Measurements from ENCODE around the gene MPPED1.

Gene MPPED1

GRCh38 chr22:43550024-43550620 is 138.3 kb downstream of the MPPED1 start:
- no peak for TF ChIP-seq CTCF (IDR thresholded peaks at IDR 0.05; ENCODE audit: low read depth, low read length, missing control alignments)
- no peaks in the 10 kb centered on the region for H3K36me3 ChIP-seq (replicated peaks)
- H3K27me3 ChIP-seq (replicated peaks), result no peaks in the 10 kb centered on the region
- H3K27ac ChIP-seq, result no peak overlapping the region
- in situ Hi-C loops (cut with HindIII; ENCODE audit: low pct_ligation_motif_present, low sequenced_read_pairs), result no loop called here
- H3K4me3 ChIP-seq (ENCODE audit: low read depth, low read length), result no peak overlapping the region
- no peak for DNase-seq

- in situ Hi-C loops (cut with HindIII; ENCODE audit: low pct_ligation_motif_present, low sequenced_read_pairs), result no loop called here
- no peak overlapping the region for H3K4me3 ChIP-seq (ENCODE audit: low read depth, low read length)
- no peaks in the 10 kb centered on the region for H3K36me3 ChIP-seq (replicated peaks)
- no peaks in the 10 kb centered on the region for H3K27me3 ChIP-seq (replicated peaks)
- no peak for TF ChIP-seq CTCF (IDR thresholded peaks at IDR 0.05; ENCODE audit: low read depth, low read length, missing control alignments)
- H3K27ac ChIP-seq, result no peak overlapping the region
- DNase-seq, result no peak
These were observed 138.9 kb downstream of the MPPED1 start for GRCh38 chr22:43550672-43551071.

DNA sequence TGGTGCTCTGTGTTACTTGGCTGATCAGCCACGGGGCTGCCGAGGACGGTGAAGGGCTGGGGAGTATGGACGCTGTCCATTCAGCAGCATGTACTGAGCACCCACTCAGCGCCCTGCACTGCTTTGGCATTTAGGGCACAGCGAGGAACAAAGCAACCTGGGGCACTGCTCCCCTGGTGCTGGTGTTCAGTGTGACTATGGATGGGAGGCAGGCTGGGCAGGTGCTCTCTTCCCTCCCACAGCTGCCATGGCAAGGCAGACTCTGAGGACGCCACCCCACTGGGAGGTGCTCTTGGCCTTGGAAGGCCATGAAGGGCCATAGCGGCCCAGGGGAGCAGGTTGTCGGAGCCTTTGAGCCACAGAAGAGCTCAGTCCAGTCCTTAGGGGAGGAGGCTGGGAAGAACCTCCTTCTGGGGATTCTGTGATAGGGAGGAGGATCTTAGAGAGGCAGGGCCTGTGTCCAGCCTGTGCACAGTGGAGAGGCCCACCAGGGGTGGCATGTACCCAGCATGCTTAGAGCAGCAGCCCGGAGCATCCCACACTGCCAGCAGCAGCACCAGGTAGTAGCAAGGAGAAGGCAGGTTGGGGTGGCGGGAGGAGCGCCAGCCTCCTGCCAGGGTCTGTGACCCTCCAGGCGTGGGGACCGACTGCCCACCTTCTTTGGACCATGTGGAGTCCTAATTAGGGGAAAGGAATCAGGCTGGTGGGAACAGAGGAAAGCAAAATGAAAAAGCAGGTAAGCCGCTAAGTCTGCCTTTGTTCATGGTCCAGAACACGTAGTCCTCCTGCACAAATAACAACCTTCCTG is 141.8 kb downstream of the MPPED1 start:
- Histone ChIP-seq H3K36me3 (replicated peaks) (no peaks in the 10 kb centered on the region), H3K27ac (no peak overlapping the region), H3K4me3 (ENCODE audit: low read depth, low read length) (no peak overlapping the region), H3K27me3 (replicated peaks) (no peaks in the 10 kb centered on the region)
- in situ Hi-C loops (cut with HindIII; ENCODE audit: low pct_ligation_motif_present, low sequenced_read_pairs), result no loop called here
- no peak for DNase-seq
- no peak for TF ChIP-seq CTCF (IDR thresholded peaks at IDR 0.05; ENCODE audit: low read depth, low read length, missing control alignments)

DNA sequence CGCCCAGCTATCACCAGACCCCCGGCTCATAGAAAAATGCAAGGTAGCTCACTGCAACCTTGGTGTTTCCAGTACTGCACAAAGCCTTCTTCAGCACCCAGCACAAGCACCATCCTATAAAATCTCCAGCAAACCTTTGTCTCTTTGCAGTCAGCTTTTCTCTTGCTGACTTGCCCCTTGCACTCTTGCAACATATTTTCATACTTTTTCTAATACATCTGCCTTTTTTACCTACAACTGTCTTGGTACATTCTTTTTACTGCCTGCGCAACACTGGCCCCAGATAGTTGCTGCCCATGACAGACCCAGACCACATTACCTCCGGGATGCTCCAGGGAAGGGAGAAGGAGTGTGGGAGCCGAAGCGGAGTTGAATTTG is 142.4 kb downstream of the MPPED1 start:
- H3K27me3 ChIP-seq (replicated peaks), result no peaks in the 10 kb centered on the region
- no peak overlapping the region for H3K4me3 ChIP-seq (ENCODE audit: low read depth, low read length)
- H3K27ac ChIP-seq, result no peak overlapping the region
- in situ Hi-C loops (cut with HindIII; ENCODE audit: low pct_ligation_motif_present, low sequenced_read_pairs), result no loop called here
- DNase-seq, result no peak
- TF ChIP-seq CTCF (IDR thresholded peaks at IDR 0.05; ENCODE audit: low read depth, low read length, missing control alignments), result no peak
- H3K36me3 ChIP-seq (replicated peaks), result no peaks in the 10 kb centered on the region

DNA sequence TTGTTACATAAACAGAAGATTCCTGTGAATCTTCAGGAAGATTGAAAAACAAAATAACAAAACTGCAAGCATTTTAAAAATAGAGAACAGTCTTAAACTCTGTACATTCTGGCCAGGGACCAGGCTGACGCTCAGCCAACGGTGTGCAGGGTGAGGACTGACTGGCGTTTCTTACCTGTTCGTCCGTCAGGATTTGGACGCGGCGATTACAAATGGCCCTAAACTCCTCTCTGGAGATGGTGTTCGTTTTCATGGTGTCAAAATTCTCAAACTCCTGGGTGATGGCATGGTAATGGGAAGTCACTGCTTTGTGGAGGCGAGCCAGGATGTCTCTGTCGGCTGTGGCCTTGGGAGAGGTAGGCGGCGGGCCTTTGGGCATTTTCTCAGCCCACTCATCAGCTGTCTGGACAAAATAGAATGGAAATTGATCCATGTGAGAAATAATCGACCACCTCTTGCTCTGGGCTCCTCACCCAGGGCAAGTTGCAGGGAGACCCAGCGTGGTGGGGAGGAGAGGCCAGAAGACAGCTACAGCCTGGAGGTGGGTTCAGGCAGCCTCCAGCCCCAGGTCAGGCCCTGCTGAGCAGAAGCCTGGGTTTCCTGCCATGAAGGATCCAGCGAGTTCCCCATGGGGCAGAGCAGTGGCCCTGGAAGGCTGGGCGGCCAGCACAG is 143.0 kb downstream of the MPPED1 start:
- in situ Hi-C loops (cut with HindIII; ENCODE audit: low pct_ligation_motif_present, low sequenced_read_pairs), result no loop called here
- no peak for DNase-seq
- H3K27me3 ChIP-seq (replicated peaks), result no peaks in the 10 kb centered on the region
- no peak for TF ChIP-seq CTCF (IDR thresholded peaks at IDR 0.05; ENCODE audit: low read depth, low read length, missing control alignments)
- no peak overlapping the region for H3K27ac ChIP-seq
- H3K36me3 ChIP-seq (replicated peaks), result no peaks in the 10 kb centered on the region
- no peak overlapping the region for H3K4me3 ChIP-seq (ENCODE audit: low read depth, low read length)

Measured in brain microvascular endothelial cell (primary cell).